Mesendoderm (in vitro differentiated cells): ENCODE measurements around the gene ADAMTS16.

ENCODE experiments used
- DNase-seq: peaks from one replicate; pipeline ENCODE4 v3.0.0; 2013
- H2AK5ac ChIP-seq: 2 replicates; pipeline ENCODE4 v1.6.1; 2013; ENCODE audit warnings: low read length, inconsistent platforms
- H2BK120ac ChIP-seq: 2 replicates; pipeline ENCODE4 v1.6.1; 2013; ENCODE audit warnings: low read depth, mild to moderate bottlenecking, low read length, moderate library complexity, mixed read lengths
- H2BK15ac ChIP-seq: replicated peaks from 2 replicates; pipeline ENCODE4 v1.6.1; 2013; ENCODE audit warnings: low read depth, mild to moderate bottlenecking, moderate library complexity
- H2BK5ac ChIP-seq: 2 replicates; pipeline ENCODE4 v1.6.1; 2013; ENCODE audit warnings: low read length, inconsistent platforms
- H3K18ac ChIP-seq: 2 replicates; pipeline ENCODE4 v1.6.1; 2013; ENCODE audit warnings: mild to moderate bottlenecking, low read length, mixed read lengths
- H3K23ac ChIP-seq: one replicate; pipeline ENCODE4 v1.6.1; 2013; ENCODE audit warnings: low read length
- H3K27ac ChIP-seq: 2 replicates; pipeline ENCODE4 v1.5.1; 2013; ENCODE audit warnings: low read depth, mild to moderate bottlenecking, inconsistent platforms, low read length, moderate library complexity
- H3K27me3 ChIP-seq: 2 replicates; pipeline ENCODE4 v1.6.1; 2013; ENCODE audit warnings: low read length, control low read depth, mild to moderate bottlenecking, inconsistent platforms; ENCODE audit not compliant: insufficient read depth, poor library complexity
- H3K36me3 ChIP-seq: 2 replicates; pipeline ENCODE4 v1.6.1; 2013; ENCODE audit warnings: low read length, inconsistent platforms; ENCODE audit not compliant: control insufficient read depth, insufficient read depth
- H3K4ac ChIP-seq: one replicate; pipeline ENCODE4 v1.6.1; 2013; ENCODE audit warnings: low read depth, mild to moderate bottlenecking, low read length, moderate library complexity
- H3K4me1 ChIP-seq: 2 replicates; pipeline ENCODE4 v1.6.1; 2013; ENCODE audit warnings: low read depth, low read length, inconsistent platforms; ENCODE audit not compliant: control insufficient read depth
- H3K4me2 ChIP-seq: 2 replicates; pipeline ENCODE4 v1.6.1; 2013; ENCODE audit warnings: low read length
- H3K4me3 ChIP-seq: 2 replicates; pipeline ENCODE4 v1.5.1; 2013; ENCODE audit warnings: mild to moderate bottlenecking, low read length
- H3K56ac ChIP-seq: one replicate; pipeline ENCODE4 v1.6.1; 2013; ENCODE audit warnings: low read length
- H3K79me1 ChIP-seq: 2 replicates; pipeline ENCODE4 v1.6.1; 2013; ENCODE audit warnings: low read length, inconsistent platforms
- H3K79me2 ChIP-seq: 2 replicates; pipeline ENCODE4 v1.6.1; 2013; ENCODE audit warnings: mild to moderate bottlenecking, low read length; ENCODE audit not compliant: control insufficient read depth, insufficient read depth
- H3K9ac ChIP-seq: 2 replicates; pipeline ENCODE4 v1.6.1; 2013; ENCODE audit warnings: low read length, inconsistent platforms
- H4K5ac ChIP-seq: one replicate; pipeline ENCODE4 v1.6.1; 2013; ENCODE audit warnings: low read length
- H4K8ac ChIP-seq: one replicate; pipeline ENCODE4 v1.6.1; 2013; ENCODE audit warnings: low read depth, mild to moderate bottlenecking, control low read depth, low read length, moderate library complexity
- WGBS: extraction: QIAGEN DNeasy Blood & Tissue Kit; methylation state at CpG from one replicate; pipeline ENCODE4 v1.1.7; 2013; ENCODE audit warnings: low lambda C conversion rate, missing lambda C conversion rate; ENCODE audit not compliant: insufficient coverage; ENCODE audit errors: extremely low coverage; 5-methylcytosine and 5-hydroxymethylcytosine counted together

ADAMTS16 gene

GRCh38 chr5:5320062-5320805, 180.1 kb downstream of the ADAMTS16 start:
- Histone ChIP-seq H3K56ac (no peak overlapping the region), H2BK120ac (no peak overlapping the region), H3K4me3 (no peak overlapping the region), H3K4me1 (no peaks in the 10 kb centered on the region), H3K27ac (no peak overlapping the region), H4K5ac (no peak overlapping the region), H3K27me3 (no peaks in the 10 kb centered on the region), H2BK5ac (no peak overlapping the region), H4K8ac (no peak overlapping the region), H3K18ac (no peak overlapping the region), H3K23ac (no peak overlapping the region), H2AK5ac (no peak overlapping the region), H3K4ac (no peak overlapping the region), H3K79me1 (no peaks in the 10 kb centered on the region), H3K4me2 (no peak overlapping the region), H3K36me3 (no peaks in the 10 kb centered on the region), H3K79me2 (no peaks in the 10 kb centered on the region), H2BK15ac (no peak overlapping the region), H3K9ac (no peak overlapping the region)
- WGBS: no CpG with 5 or more reads among the region's 15 CpGs
- DNase-seq: peak; percentile 22

DNA sequence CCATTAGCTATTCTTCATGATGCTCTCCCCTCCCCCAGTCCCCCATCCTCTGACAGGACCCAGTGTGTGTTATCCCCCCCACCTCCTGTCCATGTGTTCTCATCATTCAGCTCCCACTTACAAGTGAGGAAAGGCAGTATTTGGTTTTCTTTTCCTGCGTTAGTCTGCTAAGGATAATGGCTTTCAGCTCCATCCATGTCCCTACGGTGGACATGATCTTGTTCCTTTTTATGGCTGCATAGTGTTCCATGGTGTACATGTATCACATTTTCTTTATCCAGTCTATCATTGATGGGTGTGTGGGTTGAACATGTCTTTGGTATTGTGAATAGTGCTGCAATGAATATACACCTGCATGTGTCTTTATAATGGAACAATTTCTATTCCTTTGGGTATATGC, 181.0 kb downstream of the ADAMTS16 start:
- H3K56ac ChIP-seq: no peak overlapping the region
- no CpG with 5 or more reads among the region's 2 CpGs for WGBS
- H4K5ac ChIP-seq: no peak overlapping the region
- no peak for DNase-seq
- H3K4me1 ChIP-seq: peaks cover 2% of the 10 kb centered on the region
- H3K79me2 ChIP-seq: no peaks in the 10 kb centered on the region
- H3K4me2 ChIP-seq: no peak overlapping the region
- H2BK120ac ChIP-seq: no peak overlapping the region
- no peak overlapping the region for H3K9ac ChIP-seq
- no peak overlapping the region for H3K23ac ChIP-seq
- H3K18ac ChIP-seq: no peak overlapping the region
- H4K8ac ChIP-seq: no peak overlapping the region
- H3K27me3 ChIP-seq: no peaks in the 10 kb centered on the region
- H3K79me1 ChIP-seq: no peaks in the 10 kb centered on the region
- no peak overlapping the region for H2BK5ac ChIP-seq
- H3K36me3 ChIP-seq: no peaks in the 10 kb centered on the region
- H2AK5ac ChIP-seq: no peak overlapping the region
- H3K4ac ChIP-seq: no peak overlapping the region
- H3K27ac ChIP-seq: no peak overlapping the region
- no peak overlapping the region for H2BK15ac ChIP-seq
- H3K4me3 ChIP-seq: no peak overlapping the region

DNA sequence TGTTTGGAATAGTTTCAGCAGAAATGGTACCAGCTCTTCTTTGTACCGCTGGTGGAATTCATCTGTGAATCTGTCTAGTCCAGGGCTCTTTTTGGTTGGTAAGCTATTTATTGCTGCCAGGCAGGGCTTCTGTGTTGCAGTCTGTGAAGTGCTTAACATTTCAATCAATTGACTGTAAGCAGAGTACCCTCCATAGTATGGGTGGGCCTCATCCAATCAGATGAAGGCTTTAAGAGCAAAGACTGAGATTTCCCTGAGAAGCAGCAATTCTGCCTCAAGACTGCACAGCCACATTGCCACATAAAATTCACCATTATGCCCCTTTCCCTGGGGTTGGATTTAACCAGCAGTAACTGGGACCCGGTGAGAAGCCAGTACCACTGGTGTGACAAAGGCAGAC, 183.4 kb downstream of the ADAMTS16 start:
- Histone ChIP-seq H3K27ac (no peak overlapping the region), H3K79me1 (no peaks in the 10 kb centered on the region), H3K56ac (no peak overlapping the region), H3K4me2 (no peak overlapping the region), H2BK15ac (no peak overlapping the region), H3K4ac (no peak overlapping the region), H2BK120ac (no peak overlapping the region), H3K27me3 (no peaks in the 10 kb centered on the region), H3K4me3 (no peak overlapping the region), H2BK5ac (no peak overlapping the region), H4K5ac (no peak overlapping the region), H3K18ac (no peak overlapping the region), H3K9ac (no peak overlapping the region), H3K79me2 (no peaks in the 10 kb centered on the region), H3K23ac (no peak overlapping the region), H2AK5ac (no peak overlapping the region), H3K36me3 (no peaks in the 10 kb centered on the region), H3K4me1 (peaks cover 2% of the 10 kb centered on the region), H4K8ac (no peak overlapping the region)
- WGBS: no CpG with 5 or more reads among the region's 2 CpGs
- DNase-seq: no peak

DNA sequence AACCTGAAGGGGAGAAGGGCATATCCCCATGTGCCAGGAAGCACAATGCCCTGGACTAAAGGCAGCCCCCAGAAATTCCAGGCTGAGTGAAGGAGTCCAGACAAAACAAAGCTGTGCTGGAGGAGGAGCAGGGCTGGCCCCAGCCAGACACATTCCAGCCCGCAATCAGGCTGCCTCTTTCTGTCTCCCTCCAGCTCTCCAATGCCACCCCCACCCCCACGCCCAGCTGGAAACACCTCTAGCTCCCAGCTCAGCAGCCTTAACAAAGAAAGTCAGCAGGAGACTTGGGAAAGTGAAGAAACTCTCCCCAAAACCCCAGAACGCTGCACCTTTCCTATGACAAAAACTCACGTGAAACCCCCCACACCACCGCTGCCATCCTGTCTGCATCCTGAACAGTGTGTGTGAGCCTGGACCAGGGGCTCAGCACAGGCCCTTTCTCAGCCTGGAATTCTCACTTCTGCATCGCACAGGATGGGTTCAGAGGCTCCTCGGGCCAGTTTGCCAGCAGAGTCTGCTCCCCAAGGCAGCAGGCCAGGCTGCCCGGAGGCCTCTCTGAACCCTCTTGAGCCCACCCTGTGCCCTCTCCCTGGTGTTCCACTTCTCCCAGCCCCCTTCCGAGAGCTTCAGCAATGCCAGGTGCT, 186.1 kb downstream of the ADAMTS16 start:
- no peaks in the 10 kb centered on the region for H3K79me2 ChIP-seq

DNA sequence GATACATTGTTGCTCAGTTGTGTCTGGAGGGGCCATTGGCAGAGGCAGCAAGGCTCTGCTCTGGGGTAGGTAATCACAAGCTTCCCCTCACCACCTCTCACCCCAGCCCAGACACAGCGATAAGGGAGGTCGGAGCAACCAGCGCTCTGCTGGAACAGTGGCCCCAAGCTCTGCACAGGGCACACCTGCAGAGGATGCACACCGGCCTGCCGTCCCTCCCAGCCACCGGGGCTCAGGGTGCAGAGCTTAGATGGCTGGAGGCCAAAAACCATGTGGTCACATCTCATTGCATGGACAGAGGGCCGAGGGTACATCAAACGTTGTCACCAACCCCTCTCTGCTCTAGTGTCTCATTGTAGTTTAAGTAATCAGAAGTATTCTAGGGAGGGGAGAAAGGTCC, 187.0 kb downstream of the ADAMTS16 start:
- Histone ChIP-seq H3K27me3 (no peaks in the 10 kb centered on the region), H3K36me3 (no peaks in the 10 kb centered on the region), H3K79me2 (no peaks in the 10 kb centered on the region), H3K56ac (no peak overlapping the region), H3K4me2 (no peak overlapping the region), H3K4me1 (peaks cover 2% of the 10 kb centered on the region), H4K8ac (no peak overlapping the region), H4K5ac (no peak overlapping the region), H3K27ac (no peak overlapping the region), H2BK5ac (no peak overlapping the region), H2AK5ac (no peak overlapping the region), H2BK120ac (no peak overlapping the region), H3K23ac (no peak overlapping the region), H3K79me1 (no peaks in the 10 kb centered on the region), H3K4ac (no peak overlapping the region), H3K9ac (no peak overlapping the region), H3K4me3 (no peak overlapping the region), H3K18ac (no peak overlapping the region), H2BK15ac (no peak overlapping the region)
- DNase-seq: no peak
- no CpG with 5 or more reads among the region's 8 CpGs for WGBS

More for the DNA sequence above, 186.1 kb downstream of the ADAMTS16 start:
- DNase-seq: peak; percentile 39
- Histone ChIP-seq H4K5ac (no peak overlapping the region), H3K23ac (peak overlapping the region; percentile 3), H3K27me3 (no peaks in the 10 kb centered on the region), H2AK5ac (no peak overlapping the region), H2BK15ac (no peak overlapping the region), H3K4me1 (peaks cover 2% of the 10 kb centered on the region), H3K56ac (no peak overlapping the region), H3K9ac (no peak overlapping the region), H3K4me3 (no peak overlapping the region), H2BK120ac (peak overlapping the region; percentile 32), H2BK5ac (no peak overlapping the region), H3K36me3 (no peaks in the 10 kb centered on the region), H3K27ac (no peak overlapping the region), H3K79me1 (no peaks in the 10 kb centered on the region), H3K18ac (peak overlapping the region; percentile 52), H4K8ac (no peak overlapping the region), H3K4ac (peak overlapping the region; percentile 8), H3K4me2 (no peak overlapping the region)
- WGBS: no CpG with 5 or more reads among the region's 9 CpGs
